ENCODE results near the gene LPAR2. TPM values are rescaled to one million over a fixed set of nuclear protein-coding genes. Genes with fewer than 3 reads are reported as not detected.

Gene LPAR2
- total RNA-seq, 1 experiment from 2014 or later: 27.3 TPM

DNA sequence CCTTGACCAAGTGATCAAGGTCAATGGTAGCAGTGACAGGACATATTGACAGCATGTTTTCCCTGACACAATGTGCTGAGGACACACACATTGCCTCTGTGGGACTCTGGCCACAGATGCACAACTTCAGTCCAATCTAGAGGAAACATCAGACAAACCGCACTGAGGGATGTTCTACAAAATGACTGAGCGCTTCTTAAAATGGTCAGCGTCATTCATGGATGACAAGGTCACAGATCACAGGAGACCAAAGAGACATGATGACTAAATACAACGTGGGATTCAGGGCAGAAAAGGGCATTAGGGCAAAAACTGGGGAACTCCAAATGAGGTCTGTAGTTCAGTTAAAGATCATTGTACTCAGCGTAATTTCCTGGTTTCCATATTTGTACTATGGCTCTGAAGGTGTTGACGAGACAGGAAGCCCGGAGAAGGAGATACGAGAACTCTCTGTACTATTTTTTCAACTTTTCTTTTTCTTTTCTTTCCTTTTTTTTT is 30.2 kb downstream of the LPAR2 start:
- no TSS peak for BruUV-seq (replicated peaks)
- H3K4me1 Mint-ChIP-seq (ENCODE audit: low read depth, unreplicated experiment): peaks cover 26% of the 10 kb centered on the region
- H3K9me3 Mint-ChIP-seq (ENCODE audit: low read depth, unreplicated experiment): no peaks in the 10 kb centered on the region
- DNase-seq: no peak
- intact Hi-C loops (cut with micrococcal nuclease; ENCODE audit: unreplicated experiment): no loop called here
- peaks cover 9% of the 10 kb centered on the region for H3K36me3 Mint-ChIP-seq (ENCODE audit: insufficient read depth, unreplicated experiment)
- TF ChIP-seq, protein P1, sequence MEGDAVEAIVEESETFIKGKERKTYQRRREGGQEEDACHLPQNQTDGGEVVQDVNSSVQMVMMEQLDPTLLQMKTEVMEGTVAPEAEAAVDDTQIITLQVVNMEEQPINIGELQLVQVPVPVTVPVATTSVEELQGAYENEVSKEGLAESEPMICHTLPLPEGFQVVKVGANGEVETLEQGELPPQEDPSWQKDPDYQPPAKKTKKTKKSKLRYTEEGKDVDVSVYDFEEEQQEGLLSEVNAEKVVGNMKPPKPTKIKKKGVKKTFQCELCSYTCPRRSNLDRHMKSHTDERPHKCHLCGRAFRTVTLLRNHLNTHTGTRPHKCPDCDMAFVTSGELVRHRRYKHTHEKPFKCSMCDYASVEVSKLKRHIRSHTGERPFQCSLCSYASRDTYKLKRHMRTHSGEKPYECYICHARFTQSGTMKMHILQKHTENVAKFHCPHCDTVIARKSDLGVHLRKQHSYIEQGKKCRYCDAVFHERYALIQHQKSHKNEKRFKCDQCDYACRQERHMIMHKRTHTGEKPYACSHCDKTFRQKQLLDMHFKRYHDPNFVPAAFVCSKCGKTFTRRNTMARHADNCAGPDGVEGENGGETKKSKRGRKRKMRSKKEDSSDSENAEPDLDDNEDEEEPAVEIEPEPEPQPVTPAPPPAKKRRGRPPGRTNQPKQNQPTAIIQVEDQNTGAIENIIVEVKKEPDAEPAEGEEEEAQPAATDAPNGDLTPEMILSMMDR (IDR thresholded peaks at IDR 0.05; ENCODE audit: unreplicated experiment): no peak
- H3K4me3 Mint-ChIP-seq (ENCODE audit: low read depth, unreplicated experiment): no peak overlapping the region
- no peak overlapping the region for H3K27ac Mint-ChIP-seq (ENCODE audit: unreplicated experiment)
- CTCF ChIA-PET: no interaction called here
- H3K27me3 Mint-ChIP-seq (ENCODE audit: unreplicated experiment): no peaks in the 10 kb centered on the region

DNA sequence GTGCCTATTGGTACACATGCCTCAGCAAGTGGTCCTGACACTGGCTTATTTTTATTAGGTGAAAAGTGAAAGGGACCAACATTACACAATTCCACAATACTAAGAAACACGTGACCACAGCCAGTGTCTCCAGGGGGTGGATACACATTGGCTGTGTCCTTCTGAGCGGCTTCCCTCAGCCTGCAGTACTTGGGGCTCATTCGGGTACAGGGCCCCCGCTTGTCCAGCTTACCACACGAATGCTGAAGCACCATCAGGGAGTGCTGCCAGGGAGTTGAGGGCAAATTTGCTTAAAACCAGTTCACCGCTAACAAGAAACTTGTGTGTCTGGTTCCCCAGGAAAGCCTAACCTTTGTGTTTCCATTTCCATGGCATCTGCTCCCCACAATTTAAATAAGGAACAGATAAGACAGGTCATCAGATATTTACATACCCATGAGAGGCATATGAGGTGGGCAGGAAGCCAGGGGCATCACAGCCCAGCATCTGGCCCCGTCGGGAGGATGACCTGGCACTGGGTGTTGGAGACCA is 32.8 kb downstream of the LPAR2 start:
- H3K36me3 Mint-ChIP-seq (ENCODE audit: insufficient read depth, unreplicated experiment): peaks cover 3% of the 10 kb centered on the region
- CTCF ChIA-PET: no interaction called here
- peaks cover 11% of the 10 kb centered on the region for H3K4me1 Mint-ChIP-seq (ENCODE audit: low read depth, unreplicated experiment)
- no peak overlapping the region for H3K4me3 Mint-ChIP-seq (ENCODE audit: low read depth, unreplicated experiment)
- no peaks in the 10 kb centered on the region for H3K27me3 Mint-ChIP-seq (ENCODE audit: unreplicated experiment)
- DNase-seq: peak; percentile 55
- TF ChIP-seq, protein P1 (IDR thresholded peaks at IDR 0.05; ENCODE audit: unreplicated experiment): no peak
- BruUV-seq (replicated peaks): no TSS peak
- intact Hi-C loops (cut with micrococcal nuclease; ENCODE audit: unreplicated experiment): no loop called here
- H3K9me3 Mint-ChIP-seq (ENCODE audit: low read depth, unreplicated experiment): no peaks in the 10 kb centered on the region
- H3K27ac Mint-ChIP-seq (ENCODE audit: unreplicated experiment): peak overlapping the region; percentile 70

DNA sequence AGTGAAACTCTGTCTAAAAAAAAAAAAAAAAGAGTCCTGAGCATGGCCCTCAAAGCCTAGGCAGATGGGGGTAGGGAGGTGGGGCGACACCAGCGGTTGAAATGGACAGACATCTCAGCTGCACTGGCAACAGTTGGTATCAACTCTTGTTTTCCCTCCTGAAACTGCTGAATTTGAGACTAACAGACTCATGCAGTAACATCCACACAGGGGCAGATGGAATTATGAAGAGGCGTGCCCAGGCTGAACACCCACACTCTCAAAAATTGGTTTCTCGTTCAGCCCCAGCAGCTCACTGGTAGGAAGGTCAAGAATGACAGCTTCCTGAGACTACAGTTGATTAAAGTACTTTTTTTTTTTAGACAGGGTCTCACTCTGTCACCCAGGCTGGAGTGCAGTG is 33.6 kb downstream of the LPAR2 start:
- no peak for DNase-seq
- intact Hi-C loops (cut with micrococcal nuclease; ENCODE audit: unreplicated experiment): no loop called here
- TF ChIP-seq, protein P1 (IDR thresholded peaks at IDR 0.05; ENCODE audit: unreplicated experiment): no peak
- Mint-ChIP-seq H3K36me3 (ENCODE audit: insufficient read depth, unreplicated experiment) (peaks cover 3% of the 10 kb centered on the region), H3K27ac (ENCODE audit: unreplicated experiment) (no peak overlapping the region), H3K9me3 (ENCODE audit: low read depth, unreplicated experiment) (no peaks in the 10 kb centered on the region), H3K4me3 (ENCODE audit: low read depth, unreplicated experiment) (no peak overlapping the region), H3K4me1 (ENCODE audit: low read depth, unreplicated experiment) (peaks cover 11% of the 10 kb centered on the region), H3K27me3 (ENCODE audit: unreplicated experiment) (no peaks in the 10 kb centered on the region)
- BruUV-seq (replicated peaks): no TSS peak
- CTCF ChIA-PET: no interaction called here

DNA sequence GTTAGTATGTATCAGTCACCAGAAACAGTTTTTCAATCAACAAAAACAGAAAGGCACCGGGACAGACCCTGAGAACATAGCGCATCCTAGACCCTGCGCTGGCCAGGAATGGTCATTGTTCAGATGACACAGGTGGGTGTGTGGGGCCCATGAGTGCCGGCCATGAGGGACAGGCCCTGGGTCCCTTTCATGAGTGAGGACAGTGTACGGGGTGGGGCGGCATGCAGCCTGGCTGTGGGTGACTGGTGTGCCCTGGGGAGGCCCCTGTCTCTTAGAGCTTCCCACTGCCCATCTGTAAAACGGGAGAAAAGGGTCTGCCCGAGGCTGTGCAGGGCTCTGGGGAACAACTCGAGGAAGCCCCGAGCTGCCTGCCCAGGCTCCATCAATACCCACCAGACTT is 35.3 kb downstream of the LPAR2 start:
- Mint-ChIP-seq H3K27me3 (ENCODE audit: unreplicated experiment) (no peaks in the 10 kb centered on the region), H3K4me1 (ENCODE audit: low read depth, unreplicated experiment) (peaks cover 11% of the 10 kb centered on the region), H3K36me3 (ENCODE audit: insufficient read depth, unreplicated experiment) (no peaks in the 10 kb centered on the region), H3K4me3 (ENCODE audit: low read depth, unreplicated experiment) (no peak overlapping the region), H3K27ac (ENCODE audit: unreplicated experiment) (no peak overlapping the region), H3K9me3 (ENCODE audit: low read depth, unreplicated experiment) (no peaks in the 10 kb centered on the region)
- no peak for DNase-seq
- no TSS peak for BruUV-seq (replicated peaks)
- intact Hi-C loops (cut with micrococcal nuclease; ENCODE audit: unreplicated experiment): no loop called here
- CTCF ChIA-PET: no interaction called here
- TF ChIP-seq, protein P1 (IDR thresholded peaks at IDR 0.05; ENCODE audit: unreplicated experiment): no peak
